Neuronal stem cell (in vitro differentiated cells): ENCODE measurements around the gene SERBP1.

Experiments used
- DNase-seq: peaks from one replicate; pipeline ENCODE4 v3.0.0-alpha.2; 2013; ENCODE audit warnings: low spot score
- H2AFZ ChIP-seq: one replicate; pipeline ENCODE4 v1.6.1; 2013; ENCODE audit warnings: mild to moderate bottlenecking, low read length, inconsistent platforms
- H2AK5ac ChIP-seq: 2 replicates; pipeline ENCODE4 v1.6.1; 2013; ENCODE audit warnings: low read depth, mild to moderate bottlenecking, inconsistent platforms, low read length, moderate library complexity, mixed read lengths
- H2BK120ac ChIP-seq: 2 replicates; pipeline ENCODE4 v1.6.1; 2013; ENCODE audit warnings: low read depth, mild to moderate bottlenecking, inconsistent platforms, low read length, moderate library complexity, mixed read lengths
- H2BK12ac ChIP-seq: one replicate; pipeline ENCODE4 v1.6.1; 2013; ENCODE audit warnings: low read length, inconsistent platforms
- H2BK15ac ChIP-seq: 2 replicates; pipeline ENCODE4 v1.6.1; 2013; ENCODE audit warnings: mild to moderate bottlenecking, low read length, inconsistent platforms, mixed read lengths
- H2BK5ac ChIP-seq: one replicate; pipeline ENCODE4 v1.6.1; 2013; ENCODE audit warnings: inconsistent platforms, mild to moderate bottlenecking, low read length, moderate library complexity
- H3K14ac ChIP-seq: one replicate; pipeline ENCODE4 v1.6.1; 2013; ENCODE audit warnings: low read length, inconsistent platforms
- H3K18ac ChIP-seq: 2 replicates; pipeline ENCODE4 v1.6.1; 2013; ENCODE audit warnings: low read length, inconsistent platforms
- H3K23ac ChIP-seq: 2 replicates; pipeline ENCODE4 v1.6.1; 2013; ENCODE audit warnings: low read depth, mild to moderate bottlenecking, mixed read lengths, low read length, inconsistent platforms; ENCODE audit not compliant: poor library complexity
- H3K27ac ChIP-seq: replicated peaks from 3 replicates; pipeline ENCODE4 v1.5.1; 2013; ENCODE audit warnings: low read length, inconsistent platforms
- H3K27me3 ChIP-seq, 3 experiments: 2 replicates each; pipeline ENCODE4 v1.6.1; 2013; ENCODE audit warnings: low read length in 3 of 3, mild to moderate bottlenecking in 2 of 3, inconsistent platforms in 1 of 3, low read depth in 1 of 3, mixed read lengths in 1 of 3, moderate library complexity in 1 of 3; ENCODE audit not compliant: control insufficient read depth in 3 of 3, insufficient read depth in 3 of 3
- H3K36me3 ChIP-seq, 2 donors: replicated peaks in 1 of 2; 2 replicates each; pipeline ENCODE4 v1.6.1; 2013; ENCODE audit warnings: low read length in 2 of 2; ENCODE audit not compliant: control insufficient read depth in 2 of 2, insufficient read depth in 2 of 2
- H3K4ac ChIP-seq: 2 replicates; pipeline ENCODE4 v1.6.1; 2013; ENCODE audit warnings: inconsistent platforms, mild to moderate bottlenecking, low read length, moderate library complexity
- H3K4me1 ChIP-seq, 2 donors: 1 replicate in 1 of 2; 2 replicates in 1 of 2; pipeline ENCODE4 v1.6.1; 2013; ENCODE audit warnings: low read length in 2 of 2, low read depth in 1 of 2; ENCODE audit not compliant: control insufficient read depth in 2 of 2, insufficient read depth in 1 of 2
- H3K4me2 ChIP-seq: one replicate; pipeline ENCODE4 v1.6.1; 2013; ENCODE audit warnings: mild to moderate bottlenecking, low read length, inconsistent platforms; ENCODE audit not compliant: insufficient read depth, poor library complexity, severe bottlenecking
- H3K4me3 ChIP-seq, 2 donors: 2 replicates each; pipeline ENCODE4 v1.5.1; 2013; ENCODE audit warnings: low read length in 2 of 2, mild to moderate bottlenecking in 2 of 2, inconsistent platforms in 1 of 2, moderate library complexity in 1 of 2
- H3K79me1 ChIP-seq: one replicate; pipeline ENCODE4 v1.6.1; 2013; ENCODE audit warnings: low read depth, mild to moderate bottlenecking, inconsistent platforms, low read length, moderate library complexity
- H3K9ac ChIP-seq: one replicate; pipeline ENCODE4 v1.6.1; 2013; ENCODE audit warnings: mild to moderate bottlenecking, low read depth, low read length, inconsistent platforms; ENCODE audit not compliant: poor library complexity
- H3K9me3 ChIP-seq, 2 donors: replicated peaks in 1 of 2; 2 replicates each; pipeline versions ENCODE3 to v1.6.1; 2013; ENCODE audit warnings: low read length in 2 of 2, mild to moderate bottlenecking in 2 of 2, inconsistent platforms in 1 of 2, low read depth in 1 of 2, mixed read lengths in 1 of 2, moderate library complexity in 1 of 2; ENCODE audit not compliant: control insufficient read depth in 2 of 2, insufficient read depth in 1 of 2
- H4K8ac ChIP-seq: one replicate; pipeline ENCODE4 v1.6.1; 2013; ENCODE audit warnings: low read depth, mild to moderate bottlenecking, inconsistent platforms, low read length, moderate library complexity
- H4K91ac ChIP-seq: one replicate; pipeline ENCODE4 v1.6.1; 2013; ENCODE audit warnings: low read length, low read depth, mild to moderate bottlenecking, inconsistent platforms; ENCODE audit not compliant: poor library complexity
- WGBS, 2 donors: extraction: QIAGEN DNeasy Blood & Tissue Kit; methylation state at CpG; one replicate each; pipeline ENCODE4 v1.1.7; 2013; ENCODE audit warnings: missing lambda C conversion rate in 2 of 2, mixed read lengths in 1 of 2; ENCODE audit not compliant: insufficient read length in 2 of 2, insufficient replicate concordance in 1 of 2; ENCODE audit errors: extremely low coverage in 2 of 2; 5-methylcytosine and 5-hydroxymethylcytosine counted together

SERBP1 gene

GRCh38 chr1:67383999-67384638 is 46.1 kb downstream of the SERBP1 start:
- Histone ChIP-seq H3K79me1 (no peaks in the 10 kb centered on the region), H3K4me1 (no peaks in the 10 kb centered on the region), H3K4ac (no peak overlapping the region), H3K4me2 (no peak overlapping the region), H3K9ac (no peak overlapping the region), H2BK5ac (no peak overlapping the region), H3K27ac (no peak overlapping the region), H3K27me3 (no peaks in the 10 kb centered on the region), H2BK12ac (no peak overlapping the region), H3K14ac (no peak overlapping the region), H4K91ac (no peak overlapping the region), H2BK120ac (no peak overlapping the region), H4K8ac (no peak overlapping the region), H3K4me3 (no peak overlapping the region), H2BK15ac (no peak overlapping the region), H3K36me3 (no peaks in the 10 kb centered on the region), H3K9me3 (peaks cover 4 to 8% of the 10 kb centered on the region in 2 donors), H2AK5ac (no peak overlapping the region), H3K18ac (no peak overlapping the region), H2AFZ (no peak overlapping the region), H3K23ac (no peak overlapping the region)
- no CpG with 5 or more reads among the region's 2 CpGs for WGBS, 2 donors
- DNase-seq = no peak

GRCh38 chr1:67382292-67382691 is 47.9 kb downstream of the SERBP1 start:
- Histone ChIP-seq H2AK5ac (no peak overlapping the region), H3K4me1 (no peaks in the 10 kb centered on the region), H3K27me3 (no peaks in the 10 kb centered on the region), H3K4ac (no peak overlapping the region), H3K18ac (no peak overlapping the region), H4K8ac (no peak overlapping the region), H3K27ac (no peak overlapping the region), H3K4me3 (no peak overlapping the region), H3K23ac (no peak overlapping the region), H2BK15ac (no peak overlapping the region), H2AFZ (no peak overlapping the region), H3K79me1 (no peaks in the 10 kb centered on the region), H2BK5ac (no peak overlapping the region), H3K9ac (no peak overlapping the region), H2BK120ac (no peak overlapping the region), H3K4me2 (no peak overlapping the region), H3K14ac (no peak overlapping the region), H2BK12ac (no peak overlapping the region), H3K36me3 (no peaks in the 10 kb centered on the region), H4K91ac (no peak overlapping the region), H3K9me3 (peaks cover 4 to 8% of the 10 kb centered on the region in 2 donors)
- DNase-seq = no peak
- WGBS, 2 donors = no CpG with 5 or more reads among the region's 1 CpG

GRCh38 chr1:67381154-67381553 is 49.0 kb downstream of the SERBP1 start:
- H2BK120ac ChIP-seq = no peak overlapping the region
- no peak overlapping the region for H3K4me3 ChIP-seq
- H4K8ac ChIP-seq = no peak overlapping the region
- H2AK5ac ChIP-seq = no peak overlapping the region
- H3K4ac ChIP-seq = no peak overlapping the region
- H3K14ac ChIP-seq = no peak overlapping the region
- no peak overlapping the region for H2AFZ ChIP-seq
- H3K4me1 ChIP-seq = no peaks in the 10 kb centered on the region
- H2BK5ac ChIP-seq = no peak overlapping the region
- H2BK12ac ChIP-seq = no peak overlapping the region
- no peaks in the 10 kb centered on the region for H3K79me1 ChIP-seq
- no peak overlapping the region for H3K9ac ChIP-seq
- H3K27me3 ChIP-seq = no peaks in the 10 kb centered on the region
- no peak overlapping the region for H3K27ac ChIP-seq
- H4K91ac ChIP-seq = no peak overlapping the region
- no peak overlapping the region for H3K18ac ChIP-seq
- H3K9me3 ChIP-seq = peaks cover 3 to 8% of the 10 kb centered on the region in 2 donors
- no peak overlapping the region for H3K4me2 ChIP-seq
- H3K23ac ChIP-seq = no peak overlapping the region
- no peaks in the 10 kb centered on the region for H3K36me3 ChIP-seq
- no peak for DNase-seq
- no peak overlapping the region for H2BK15ac ChIP-seq
- WGBS, 2 donors = no CpG with 5 or more reads among the region's 4 CpGs

GRCh38 chr1:67377253-67377652 is 52.9 kb downstream of the SERBP1 start:
- no peak overlapping the region for H2BK12ac ChIP-seq
- no peak overlapping the region for H3K4ac ChIP-seq
- H3K9me3 ChIP-seq = no peaks in the 10 kb centered on the region
- no peak overlapping the region for H2AK5ac ChIP-seq
- H3K36me3 ChIP-seq = no peaks in the 10 kb centered on the region
- no peak overlapping the region for H3K4me3 ChIP-seq
- no peak overlapping the region for H2AFZ ChIP-seq
- no peak overlapping the region for H2BK5ac ChIP-seq
- no peak overlapping the region for H3K18ac ChIP-seq
- no peak overlapping the region for H4K91ac ChIP-seq
- no peak overlapping the region for H3K14ac ChIP-seq
- H2BK15ac ChIP-seq = no peak overlapping the region
- no peak overlapping the region for H3K9ac ChIP-seq
- H3K4me2 ChIP-seq = no peak overlapping the region
- H3K23ac ChIP-seq = no peak overlapping the region
- no peaks in the 10 kb centered on the region for H3K4me1 ChIP-seq
- H4K8ac ChIP-seq = no peak overlapping the region
- no peaks in the 10 kb centered on the region for H3K27me3 ChIP-seq
- H3K27ac ChIP-seq = no peak overlapping the region
- H2BK120ac ChIP-seq = no peak overlapping the region
- DNase-seq = no peak
- H3K79me1 ChIP-seq = no peaks in the 10 kb centered on the region
- no CpG with 5 or more reads among the region's 1 CpG for WGBS, 2 donors
